NCI-H128 (cell line): ENCODE results near the gene CD109.
A peak's percentile ranks its signal among the peaks of the same experiment; 100 is the strongest.
"Not testable (repeated sequence)": the region's sequence is repeated elsewhere in the genome, so short reads cannot be mapped to it uniquely, and the experiment has no call there.

ENCODE experiments used
- DNase-seq: peaks from one replicate; lab custom pipeline; 2025; ENCODE audit not compliant: unreplicated experiment; lab: John Stamatoyannopoulos, UW

Gene CD109

GRCh38 chr6:73695619-73696421 is at the start of gene CD109:
Gene CD109 (plus strand): TSS chr6:73696203. CDS start chr6:73696216, 13 bp downstream.
- no peak for DNase-seq

GRCh38 chr6:73648166-73648565 is 47.8 kb upstream of the CD109 start:
- no peak for DNase-seq

- no peak for DNase-seq
Observed at GRCh38 chr6:73649783-73650182, 46.2 kb upstream of the CD109 start.

- peak; percentile 7 for DNase-seq
Observed at GRCh38 chr6:73652637-73653570, 43.1 kb upstream of the CD109 start.

- peak; percentile 67 for DNase-seq
Observed at GRCh38 chr6:73653571-73654424, 42.2 kb upstream of the CD109 start, which contains the start of gene SLC17A5. Gene SLC17A5 (minus strand): TSS chr6:73653992. CDS start chr6:73653886, 106 bp downstream.

GRCh38 chr6:73655341-73655917 is 40.6 kb upstream of the CD109 start:
- no peak for DNase-seq

- DNase-seq: no peak
Observed at GRCh38 chr6:73656531-73657145, 39.4 kb upstream of the CD109 start.

GRCh38 chr6:73657201-73657600 is 38.8 kb upstream of the CD109 start:
- DNase-seq: no peak

GRCh38 chr6:73664701-73665100 is 31.3 kb upstream of the CD109 start:
- DNase-seq: no peak

- no peak for DNase-seq
Observed at GRCh38 chr6:73665686-73666319, 30.2 kb upstream of the CD109 start.

GRCh38 chr6:73666393-73666792 is 29.6 kb upstream of the CD109 start:
- DNase-seq: no peak

GRCh38 chr6:73667798-73668197 is 28.2 kb upstream of the CD109 start:
- no peak for DNase-seq

GRCh38 chr6:73669005-73669404 is 27.0 kb upstream of the CD109 start:
- no peak for DNase-seq

- DNase-seq: no peak
Observed at GRCh38 chr6:73671911-73672685, 23.9 kb upstream of the CD109 start.

- DNase-seq: peak; percentile 9
Observed at GRCh38 chr6:73675466-73676098, 20.4 kb upstream of the CD109 start.

- no peak for DNase-seq
Observed at GRCh38 chr6:73679009-73679408, 17.0 kb upstream of the CD109 start.

GRCh38 chr6:73679846-73680245 is 16.2 kb upstream of the CD109 start:
- not testable (repeated sequence) for DNase-seq

GRCh38 chr6:73680289-73680918 is 15.6 kb upstream of the CD109 start:
- DNase-seq: no peak
